Thoracic aorta (tissue), 2 donors: ENCODE results near the gene ADNP2. TPM values are rescaled to one million over a fixed set of nuclear protein-coding genes. Genes with fewer than 3 reads are reported as not detected.

Source experiments
- ATAC-seq: fragments of 150-250 bp; one replicate; pipeline ENCODE4 v1.8.0; 2017; ENCODE audit warnings: low read depth; ENCODE audit not compliant: insufficient number of reproducible peaks, low FRiP score
- DNase-seq: peaks from one replicate; pipeline ENCODE4 v3.0.0-alpha.2; 2020; ENCODE audit warnings: low spot score
- H3K27ac ChIP-seq, 2 donors: fragments of 200-600 bp; sonication (generic); 1 replicate in 1 of 2; 2 replicates in 1 of 2; pipeline ENCODE4 v1.5.1; 2016; ENCODE audit warnings: mild to moderate bottlenecking in 2 of 2, moderate library complexity in 2 of 2
- H3K27me3 ChIP-seq: fragments of 200-600 bp; sonication (generic); replicated peaks from 2 replicates; pipeline ENCODE4 v1.6.0; 2016; ENCODE audit warnings: mild to moderate bottlenecking; ENCODE audit not compliant: insufficient read depth
- H3K36me3 ChIP-seq: fragments of 200-600 bp; sonication (generic); one replicate; pipeline ENCODE4 v1.5.1; 2016
- H3K4me1 ChIP-seq, 2 donors: fragments of 200-600 bp; sonication (generic); 1 replicate in 1 of 2; 2 replicates in 1 of 2; pipeline versions ENCODE4 v1.5.1 to v1.6.0; 2016; ENCODE audit warnings: low read depth in 2 of 2, mild to moderate bottlenecking in 1 of 2; ENCODE audit not compliant: control insufficient read depth in 1 of 2
- H3K4me3 ChIP-seq: fragments of 200-600 bp; sonication (generic); 2 replicates; pipeline ENCODE4 v1.5.1; 2016; ENCODE audit warnings: mild to moderate bottlenecking
- H3K9me3 ChIP-seq: fragments of 200-600 bp; sonication (generic); 2 replicates; pipeline ENCODE4 v1.5.1; 2016
- total RNA-seq, 2 donors: library from RNA; depleted of rRNA; stranded (reverse); fragments of >200 nt; gene quantifications; one replicate each; pipeline versions ENCODE4 v1.1.0 to v1.2.3, GENCODE V29; 2016
- TF ChIP-seq, protein P1 (sequence below): fragments of 200-600 bp; sonication (generic); IDR thresholded peaks from one replicate; pipeline ENCODE4 v1.5.1; 2019; ENCODE audit warnings: antibody characterized with exemption

The ADNP2 gene
- 10 to 100 TPM; 15.6 to 21.6 TPM for total RNA-seq

DNA sequence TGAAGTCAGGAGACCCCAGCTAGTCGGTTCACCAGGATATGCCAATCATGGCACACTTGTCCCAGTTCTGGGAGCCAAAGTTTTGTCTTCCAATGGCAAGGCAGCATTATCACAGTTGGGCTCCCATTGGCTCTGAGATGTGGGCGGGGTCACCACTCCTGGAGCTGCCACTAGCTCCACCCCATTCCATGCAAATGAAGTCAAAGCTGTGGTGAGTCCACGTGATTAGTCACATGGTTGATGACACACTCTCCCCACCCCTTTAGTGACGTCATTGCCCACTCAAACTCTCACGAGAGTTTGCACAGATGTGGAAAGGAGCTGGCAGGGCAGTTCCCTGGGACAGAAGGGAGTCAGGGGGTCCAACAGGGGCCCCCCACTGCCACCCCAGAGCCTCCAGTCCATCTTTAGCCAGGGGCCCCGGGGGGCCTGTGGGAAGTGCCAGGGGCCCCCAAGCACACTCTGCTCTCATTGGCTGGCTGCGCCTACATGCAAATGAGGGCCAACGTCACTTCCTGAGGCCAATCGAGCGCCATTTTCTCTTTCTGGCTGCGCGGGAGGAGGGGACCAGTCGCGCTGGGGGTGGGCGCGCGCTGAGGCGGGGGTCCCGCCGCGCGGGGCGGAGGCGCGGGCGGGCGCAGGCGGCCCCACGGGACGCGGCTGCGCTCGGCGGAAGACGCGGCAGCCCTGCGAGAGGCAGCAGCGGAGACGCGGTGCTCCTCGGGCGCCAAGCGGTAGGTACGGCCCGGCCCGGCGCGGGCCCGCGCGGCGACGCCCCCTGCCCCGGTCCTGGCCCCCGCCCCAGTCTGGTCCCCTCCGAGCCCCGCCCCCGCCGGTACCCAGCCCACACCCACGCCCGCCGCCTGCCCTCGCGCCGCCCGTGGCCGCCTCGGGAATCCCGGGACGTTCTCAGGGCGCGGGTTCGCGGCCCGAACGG lies at the start of gene ADNP2:
ADNP2 (plus strand) TSS at position 524 of the 937 bp plus-strand sequence. CDS start 8,281 bp downstream, outside the sequence.
- Histone ChIP-seq H3K4me3 (peak within 1 kb of the TSS; percentile 85), H3K9me3 (no peaks in the 10 kb centered on the region), H3K36me3 (no peaks in the 10 kb centered on the region), H3K27me3 (no peaks in the 10 kb centered on the region), H3K27ac (peak within 1 kb of the TSS; percentile 95 to 97), H3K4me1 (peaks cover 15 to 34% of the 10 kb centered on the region in 2 donors)
- ATAC-seq (peak; percentile 86), DNase-seq (peak; percentile 89)
- TF ChIP-seq, protein P1, sequence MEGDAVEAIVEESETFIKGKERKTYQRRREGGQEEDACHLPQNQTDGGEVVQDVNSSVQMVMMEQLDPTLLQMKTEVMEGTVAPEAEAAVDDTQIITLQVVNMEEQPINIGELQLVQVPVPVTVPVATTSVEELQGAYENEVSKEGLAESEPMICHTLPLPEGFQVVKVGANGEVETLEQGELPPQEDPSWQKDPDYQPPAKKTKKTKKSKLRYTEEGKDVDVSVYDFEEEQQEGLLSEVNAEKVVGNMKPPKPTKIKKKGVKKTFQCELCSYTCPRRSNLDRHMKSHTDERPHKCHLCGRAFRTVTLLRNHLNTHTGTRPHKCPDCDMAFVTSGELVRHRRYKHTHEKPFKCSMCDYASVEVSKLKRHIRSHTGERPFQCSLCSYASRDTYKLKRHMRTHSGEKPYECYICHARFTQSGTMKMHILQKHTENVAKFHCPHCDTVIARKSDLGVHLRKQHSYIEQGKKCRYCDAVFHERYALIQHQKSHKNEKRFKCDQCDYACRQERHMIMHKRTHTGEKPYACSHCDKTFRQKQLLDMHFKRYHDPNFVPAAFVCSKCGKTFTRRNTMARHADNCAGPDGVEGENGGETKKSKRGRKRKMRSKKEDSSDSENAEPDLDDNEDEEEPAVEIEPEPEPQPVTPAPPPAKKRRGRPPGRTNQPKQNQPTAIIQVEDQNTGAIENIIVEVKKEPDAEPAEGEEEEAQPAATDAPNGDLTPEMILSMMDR: no peak

DNA sequence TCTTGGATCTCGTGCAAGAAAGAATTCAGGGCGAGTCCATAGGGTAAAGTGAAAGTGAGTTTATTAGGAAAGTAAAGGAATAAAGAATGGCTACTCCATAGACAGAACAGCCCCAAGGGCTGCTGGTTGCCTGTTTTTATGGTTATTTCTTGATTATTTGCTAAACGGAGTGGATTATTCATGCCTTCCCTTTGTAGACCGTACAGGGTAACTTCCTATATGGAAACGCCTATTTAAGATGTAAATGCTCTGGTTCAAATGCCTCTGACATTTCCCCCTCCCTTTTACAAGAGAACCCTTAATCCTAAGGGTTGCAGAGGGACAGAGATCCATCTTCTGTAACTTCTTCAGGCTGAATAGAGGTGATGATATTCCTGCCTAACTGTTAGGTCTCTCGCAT lies 49.1 kb upstream of the ADNP2 start:
- no peaks in the 10 kb centered on the region for H3K36me3 ChIP-seq
- H3K4me3 ChIP-seq: no peak overlapping the region
- ATAC-seq: no peak
- H3K9me3 ChIP-seq: peaks cover 13% of the 10 kb centered on the region
- H3K27ac ChIP-seq: peak overlapping the region in 1 of 2 donors; percentile 38
- no peak for DNase-seq
- H3K27me3 ChIP-seq: no peaks in the 10 kb centered on the region
- TF ChIP-seq, protein P1: no peak
- H3K4me1 ChIP-seq: peaks cover 0 to 12% of the 10 kb centered on the region in 2 donors

DNA sequence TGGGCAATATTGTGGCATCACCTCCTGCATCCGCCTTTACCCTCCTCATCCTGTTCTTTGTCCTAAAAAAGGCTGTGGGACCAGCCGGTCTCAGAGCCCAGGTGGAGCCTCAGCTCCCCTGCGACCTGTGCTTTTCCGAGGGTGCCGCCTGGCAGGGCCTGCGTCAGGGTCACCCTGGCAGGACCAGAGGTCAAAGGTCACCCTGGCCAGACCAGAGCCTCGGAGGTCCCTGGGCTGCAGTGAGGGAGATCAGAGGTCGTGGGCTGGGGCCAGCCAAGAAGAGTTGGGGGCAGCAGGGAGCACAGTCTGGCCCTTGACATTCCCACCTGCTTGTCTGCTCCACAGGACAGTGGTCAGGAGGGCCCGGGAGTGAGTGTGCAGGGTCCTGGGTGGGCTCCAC lies 43.4 kb upstream of the ADNP2 start:
- ATAC-seq: no peak
- Histone ChIP-seq H3K9me3 (no peaks in the 10 kb centered on the region), H3K27me3 (no peaks in the 10 kb centered on the region), H3K36me3 (no peaks in the 10 kb centered on the region), H3K27ac (no peak overlapping the region), H3K4me1 (no peaks in the 10 kb centered on the region), H3K4me3 (no peak overlapping the region)
- no peak for DNase-seq
- TF ChIP-seq, protein P1: no peak

- Histone ChIP-seq H3K27me3 (no peaks in the 10 kb centered on the region), H3K27ac (no peak overlapping the region), H3K9me3 (no peaks in the 10 kb centered on the region), H3K4me1 (no peaks in the 10 kb centered on the region), H3K4me3 (no peak overlapping the region), H3K36me3 (no peaks in the 10 kb centered on the region)
- ATAC-seq (no peak), DNase-seq (no peak)
- TF ChIP-seq, protein P1: no peak
Measured at GRCh38 chr18:80067321-80067720, 41.7 kb upstream of the ADNP2 start.

GRCh38 chr18:80067897-80068296 lies 41.2 kb upstream of the ADNP2 start:
- no peak overlapping the region for H3K27ac ChIP-seq
- ATAC-seq (no peak), DNase-seq (no peak)
- no peak overlapping the region for H3K4me3 ChIP-seq
- H3K27me3 ChIP-seq: no peaks in the 10 kb centered on the region
- H3K36me3 ChIP-seq: no peaks in the 10 kb centered on the region
- H3K4me1 ChIP-seq: no peaks in the 10 kb centered on the region
- no peaks in the 10 kb centered on the region for H3K9me3 ChIP-seq
- TF ChIP-seq, protein P1: no peak
